Measurements from ENCODE around the gene PET117.
"Not testable (repeated sequence)": the region's sequence is repeated elsewhere in the genome, so short reads cannot be mapped to it uniquely, and the experiment has no call there.

The PET117 gene

DNA sequence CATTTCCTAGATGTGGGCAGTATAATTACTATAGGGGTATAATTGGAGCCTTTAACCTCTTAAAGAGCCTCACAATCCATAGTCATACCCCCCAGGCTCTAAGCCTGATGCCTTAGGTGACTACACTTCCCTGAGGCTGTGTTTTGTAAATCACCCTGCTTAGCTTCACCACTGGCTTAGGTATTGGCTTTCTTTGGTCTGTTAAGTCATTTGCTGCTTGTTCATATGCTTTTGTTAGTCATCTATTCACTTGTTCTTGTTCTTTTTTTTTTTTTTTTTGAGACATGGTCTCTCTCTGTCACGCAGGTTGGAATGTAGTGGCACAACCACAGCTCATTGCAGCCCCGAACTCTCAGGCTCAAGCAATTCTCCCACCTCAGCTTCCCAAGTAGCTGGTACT is 26.7 kb downstream of the PET117 start:
- DNase-seq: no peak

DNA sequence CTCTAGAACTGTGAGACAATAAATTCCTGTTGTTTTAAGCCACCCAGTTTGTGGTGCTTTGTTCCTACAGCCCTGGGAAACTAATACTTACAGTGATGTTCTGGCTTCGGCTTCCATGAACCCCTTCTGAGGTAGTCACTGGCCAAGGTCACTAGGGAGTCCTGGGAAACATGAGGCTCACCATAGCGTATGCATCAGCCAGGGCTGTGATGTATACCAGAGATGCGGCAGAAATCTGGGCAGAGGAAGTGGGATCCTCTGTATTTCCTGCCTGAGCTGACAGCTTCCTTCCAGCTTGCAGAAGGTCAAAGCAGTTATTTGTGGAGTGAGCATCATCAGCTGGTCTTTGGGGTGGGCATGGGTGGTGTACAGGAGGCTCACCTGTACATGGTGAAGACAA is 27.9 kb downstream of the PET117 start:
- DNase-seq: no peak

DNA sequence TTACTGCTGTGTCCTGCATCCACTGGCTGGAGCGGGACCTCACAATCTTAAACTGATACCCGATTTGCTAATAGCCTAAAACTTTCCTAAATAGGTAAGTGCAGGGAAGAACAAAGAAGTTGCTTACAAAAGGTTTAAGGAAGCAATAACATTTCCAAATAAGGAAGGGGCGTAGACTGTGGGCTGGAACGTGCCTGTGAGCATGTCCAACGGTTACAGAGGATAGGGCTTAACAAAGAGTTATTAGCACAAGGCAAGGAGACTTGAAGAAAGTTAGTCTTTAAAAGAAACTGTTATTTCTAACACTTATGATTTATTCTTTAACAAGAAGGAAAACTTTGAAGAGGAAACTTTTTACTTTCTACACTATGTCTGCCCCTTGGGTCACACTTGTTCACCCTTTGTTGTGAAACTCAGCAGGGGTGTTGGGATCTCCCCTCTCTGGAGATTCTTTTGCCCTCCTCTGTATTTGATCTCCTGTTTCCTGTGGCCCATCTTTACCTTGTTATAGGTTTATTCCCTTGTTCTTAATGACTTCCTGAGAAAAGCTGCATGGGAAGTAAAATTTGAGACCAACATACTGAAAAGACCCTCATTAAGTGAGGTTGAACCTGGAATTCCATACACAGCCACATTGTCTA is 28.7 kb downstream of the PET117 start:
- DNase-seq: no peak

GRCh38 chr20:18166950-18167349 is 29.3 kb downstream of the PET117 start:
- DNase-seq: no peak

DNA sequence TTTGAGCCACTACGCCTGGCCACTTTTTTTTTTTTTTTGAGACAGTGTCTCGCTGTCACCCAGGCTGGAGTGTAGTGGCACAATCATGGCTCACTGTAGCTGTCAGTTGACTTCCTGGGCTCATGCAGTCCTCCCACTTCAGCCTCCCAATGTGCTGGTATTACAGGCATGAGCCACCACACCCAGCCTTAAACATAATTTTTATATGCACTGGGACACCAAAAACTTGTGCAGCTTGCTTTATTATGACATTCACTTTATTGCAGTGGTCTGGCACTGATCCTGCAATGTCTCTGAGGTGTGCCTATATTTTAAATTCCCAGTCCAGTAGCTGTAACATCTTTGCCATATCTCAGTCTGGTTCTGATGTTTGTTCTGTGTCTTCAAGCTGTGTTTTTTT is 34.7 kb downstream of the PET117 start:
- no peak for DNase-seq

DNA sequence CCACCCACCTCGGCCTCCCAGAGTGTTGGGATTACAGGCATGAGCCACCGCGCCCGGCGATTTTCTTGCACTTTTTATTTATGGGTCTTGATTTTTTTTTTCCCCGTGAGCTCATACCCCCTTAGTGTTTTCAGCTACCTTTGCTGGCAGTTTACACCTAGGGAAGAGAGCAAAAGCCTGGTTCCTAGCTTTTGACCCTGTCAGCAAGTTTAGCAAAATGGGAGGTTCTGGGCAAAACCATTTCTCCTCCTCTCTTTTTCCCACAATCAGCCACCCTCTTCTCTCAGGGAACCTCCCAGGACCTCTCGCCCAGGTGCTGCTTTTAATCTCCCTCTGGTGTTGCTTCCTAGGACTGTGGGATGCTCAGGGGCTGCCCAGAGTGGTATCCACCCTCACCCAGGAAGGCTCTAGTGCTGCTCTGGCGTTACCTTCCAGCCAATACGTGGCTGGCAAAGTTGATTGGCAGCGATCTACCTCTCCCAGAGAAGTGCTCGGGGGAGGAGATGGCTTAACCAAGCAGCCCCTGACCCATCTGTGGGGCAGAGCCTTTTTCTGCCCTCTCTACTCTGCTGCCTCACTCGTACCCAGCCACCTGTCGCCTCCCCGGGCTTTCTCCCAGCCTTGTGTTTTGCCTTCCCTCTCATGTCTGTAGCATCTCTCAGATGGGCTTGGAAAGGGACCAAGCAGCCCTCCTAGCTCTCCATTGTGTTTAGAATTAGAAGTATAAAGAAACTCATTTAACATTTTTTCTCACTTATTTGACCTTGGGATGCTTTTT is 37.4 kb downstream of the PET117 start:
- no peak for DNase-seq

DNA sequence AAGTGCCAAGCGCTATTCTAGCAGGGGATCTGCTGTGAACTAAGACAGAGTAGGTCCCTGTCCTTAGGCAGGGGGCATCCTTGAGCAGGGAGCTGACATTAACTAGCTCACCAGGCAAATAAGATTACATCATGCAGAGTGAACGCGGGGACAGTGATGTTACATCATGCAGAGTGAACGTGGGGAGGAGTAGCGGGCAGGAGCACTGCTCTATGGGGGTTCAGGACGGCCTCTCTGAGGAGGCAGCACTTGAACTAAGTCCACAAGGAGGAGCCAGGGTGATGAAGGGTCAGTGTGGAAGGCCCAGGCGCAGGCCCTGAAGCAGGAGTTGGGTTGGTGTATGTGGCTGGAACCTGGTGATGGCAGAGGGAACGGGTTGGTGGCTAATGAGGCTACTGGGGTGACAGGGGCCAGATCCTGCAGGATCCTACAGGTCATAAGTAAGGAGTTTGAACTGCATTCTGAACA is 38.7 kb downstream of the PET117 start:
- DNase-seq: peak; percentile 2

DNA sequence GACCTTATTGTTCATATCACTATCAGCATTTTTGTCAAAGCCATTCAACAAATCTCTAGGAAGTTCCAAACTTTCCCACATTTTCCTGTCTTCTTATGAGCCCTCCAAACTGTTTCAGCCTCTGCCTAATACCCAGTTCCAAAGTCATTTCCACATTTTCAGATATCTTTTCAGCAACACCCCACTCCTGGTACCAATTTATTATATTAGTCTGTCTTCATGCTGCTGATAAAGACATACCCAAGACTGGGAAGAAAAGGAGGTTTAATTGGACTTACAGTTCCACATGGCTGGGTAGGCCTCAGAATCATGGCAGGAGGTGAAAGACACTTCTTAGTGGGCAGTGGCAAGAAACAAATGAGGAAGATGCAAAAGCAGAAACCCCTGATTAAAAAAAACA is 42.7 kb downstream of the PET117 start:
- DNase-seq: not testable (repeated sequence)

GRCh38 chr20:18180815-18181214 is 43.2 kb downstream of the PET117 start:
- DNase-seq: no peak

DNA sequence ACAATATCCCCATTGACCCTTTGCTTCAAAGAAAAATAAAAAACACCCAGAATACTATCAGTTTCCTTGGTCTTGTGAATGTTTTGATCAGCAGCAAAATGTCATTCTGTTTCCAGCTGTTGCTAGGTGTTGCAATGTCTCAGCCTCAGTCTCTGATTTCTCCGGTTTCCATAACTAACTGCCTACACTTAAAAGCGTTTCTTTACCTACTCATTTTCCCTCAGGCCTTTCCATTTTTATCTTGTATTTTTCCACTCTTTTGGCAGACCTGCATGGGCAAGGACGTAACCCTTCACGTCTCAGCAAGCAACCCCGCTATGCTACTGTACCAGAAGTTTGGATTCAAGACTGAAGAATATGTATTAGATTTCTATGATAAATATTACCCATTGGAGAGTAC is 49.4 kb downstream of the PET117 start:
- no peak for DNase-seq

DNA sequence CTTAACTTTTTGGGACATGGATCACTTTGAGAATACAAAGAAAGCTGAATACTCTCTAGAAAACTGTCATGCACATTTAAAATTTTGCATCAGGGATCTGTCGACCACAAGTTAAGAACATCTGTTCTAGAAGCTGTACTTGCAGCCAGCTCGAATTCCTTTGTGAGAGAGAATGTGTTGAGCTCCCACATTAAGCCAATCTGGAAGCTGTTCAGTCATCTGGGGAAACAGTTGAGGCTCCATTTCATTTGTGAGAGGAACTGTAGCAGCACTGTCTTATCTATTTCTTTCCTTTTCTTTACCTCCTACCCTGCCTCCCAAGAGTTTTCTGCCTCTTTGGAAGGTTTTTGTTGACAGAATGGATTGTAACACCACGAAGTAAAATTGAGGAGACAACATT is 50.8 kb downstream of the PET117 start:
- DNase-seq: peak; percentile 28

GRCh38 chr20:18190338-18191233 is 52.9 kb downstream of the PET117 start:
- no peak for DNase-seq

DNA sequence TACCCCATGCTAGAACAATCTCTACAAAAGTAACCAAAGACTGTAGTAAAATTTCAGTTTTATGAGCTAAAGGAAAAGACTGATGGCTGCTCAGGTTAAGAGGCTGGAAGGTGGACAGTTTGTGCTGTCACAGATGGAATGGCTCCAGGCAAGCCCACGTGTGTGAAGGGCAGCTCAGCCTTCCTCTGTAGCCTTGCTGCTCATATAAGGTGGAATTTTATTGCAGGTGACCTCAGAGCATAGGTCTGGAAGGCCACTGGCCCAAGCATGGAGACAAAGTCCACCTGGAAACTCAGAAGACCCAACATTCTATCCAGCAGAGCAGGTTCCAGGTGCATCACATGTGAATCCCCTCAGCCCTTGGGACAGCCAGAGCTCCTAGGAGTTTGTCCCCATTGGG is 53.6 kb downstream of the PET117 start:
- DNase-seq: no peak
